GM21381 (cell line): ENCODE data around the gene CFL1.
"Not testable (repeated sequence)": the region's sequence is repeated elsewhere in the genome, so short reads cannot be mapped to it uniquely, and the experiment has no call there.

Experiments used
- ATAC-seq: cut with Tn5 transposase; IDR thresholded peaks from one replicate; pipeline ENCODE4 v1.9.1; 2021; ENCODE audit warnings: mild to moderate bottlenecking, moderate library complexity; ENCODE audit not compliant: unreplicated experiment

CFL1 gene

DNA sequence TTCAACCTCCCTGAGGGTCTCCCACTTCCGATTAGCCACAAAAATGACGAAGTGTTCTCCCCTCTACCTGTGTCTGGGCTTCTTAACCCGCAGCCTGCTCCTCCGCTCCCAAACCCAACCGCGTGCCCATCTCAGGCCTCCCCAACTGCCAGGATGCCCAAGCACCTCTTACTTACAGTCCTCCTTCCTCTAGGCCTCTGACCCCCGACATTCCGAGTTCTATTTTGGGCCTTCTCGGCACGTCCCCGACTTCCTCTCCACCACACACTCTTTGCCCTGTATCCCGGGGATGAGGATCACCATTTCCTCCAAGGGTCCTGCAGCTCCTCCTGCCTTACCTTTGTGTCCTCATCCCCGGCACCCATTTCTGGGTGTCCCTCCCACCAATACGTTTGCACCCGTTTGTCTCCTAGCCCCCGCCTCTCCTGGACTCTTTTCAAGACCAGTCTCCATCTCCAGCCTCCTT, 1.9 kb upstream of the CFL1 start:
- ATAC-seq = no peak

DNA sequence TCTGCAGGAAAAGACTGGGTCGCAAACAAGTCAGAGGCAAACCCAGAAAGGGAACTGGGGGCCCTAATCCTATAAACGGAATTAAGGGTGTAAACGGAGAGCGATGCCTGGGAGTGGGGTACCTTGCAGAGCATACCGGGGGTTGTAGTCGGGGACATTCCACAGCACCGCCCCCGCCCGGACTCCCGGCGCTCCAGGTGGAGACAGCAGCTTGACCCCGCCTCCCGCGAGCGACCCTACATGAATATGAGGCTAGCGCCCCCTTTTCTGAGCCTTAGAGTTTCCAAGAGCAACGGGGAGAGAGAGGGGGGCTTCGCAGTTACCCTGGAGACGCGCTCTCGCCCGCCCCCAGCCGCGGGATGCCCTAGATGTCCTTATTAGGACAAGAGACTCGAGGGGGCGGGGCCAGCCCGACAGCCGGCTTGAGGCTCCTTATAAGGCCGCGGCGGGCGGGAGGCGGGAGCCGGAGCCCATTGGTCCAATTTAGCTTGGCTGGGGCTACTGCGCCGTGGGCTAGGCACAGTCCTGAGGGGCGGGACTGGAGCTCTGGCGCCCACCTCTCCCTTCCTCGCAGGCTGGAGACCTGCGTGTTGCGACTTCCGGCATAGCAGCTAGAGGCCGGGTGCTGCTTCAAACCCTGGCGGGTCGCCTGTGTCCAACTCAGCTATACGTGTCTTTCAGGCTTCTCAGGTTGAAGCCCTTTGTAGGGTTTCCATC, 1.3 kb upstream of the CFL1 start:
- peak; percentile 49 for ATAC-seq

DNA sequence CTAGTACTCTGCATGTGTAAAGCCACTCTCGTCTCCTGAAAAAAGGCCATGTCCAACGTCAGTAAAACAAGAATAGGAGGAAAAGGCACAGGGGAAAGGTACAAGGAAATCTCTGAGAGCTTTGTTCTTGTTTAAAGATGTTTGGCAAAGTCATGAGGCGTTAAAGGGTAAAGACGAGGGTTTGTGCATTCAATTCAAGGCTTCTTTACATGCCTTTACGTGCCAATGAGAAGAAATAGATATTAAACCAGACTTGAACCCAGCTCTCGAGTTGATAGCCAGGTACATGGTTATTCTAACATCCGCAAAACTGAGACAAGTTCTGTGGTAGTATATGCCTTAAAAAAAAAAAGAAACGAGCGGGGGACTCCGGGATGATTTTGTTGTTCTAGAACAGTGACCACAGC, 704 bp upstream of the CFL1 start:
- ATAC-seq = no peak

DNA sequence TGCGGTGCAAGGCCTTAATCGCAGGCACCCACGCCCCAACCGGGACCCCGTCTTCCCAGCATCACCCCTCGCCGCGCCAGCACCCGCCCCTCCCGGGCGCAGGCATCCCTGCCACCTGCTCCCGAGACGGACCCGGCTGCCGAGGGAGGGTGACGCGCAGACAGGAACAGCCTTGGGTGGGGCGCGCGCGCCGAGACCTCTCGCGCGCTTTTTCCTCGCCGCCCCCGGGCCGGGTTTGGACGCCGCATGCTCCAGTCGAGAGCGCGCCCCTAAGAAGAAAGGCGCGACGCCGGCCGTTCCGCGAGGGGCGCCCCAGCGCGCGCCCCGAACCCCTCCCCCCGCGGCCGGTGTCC, 504 bp downstream of the CFL1 start:
- ATAC-seq = peak; percentile 2

- ATAC-seq = peak; percentile 31
Measured at GRCh38 chr11:65856689-65857499, 1.1 kb downstream of the CFL1 start.

DNA sequence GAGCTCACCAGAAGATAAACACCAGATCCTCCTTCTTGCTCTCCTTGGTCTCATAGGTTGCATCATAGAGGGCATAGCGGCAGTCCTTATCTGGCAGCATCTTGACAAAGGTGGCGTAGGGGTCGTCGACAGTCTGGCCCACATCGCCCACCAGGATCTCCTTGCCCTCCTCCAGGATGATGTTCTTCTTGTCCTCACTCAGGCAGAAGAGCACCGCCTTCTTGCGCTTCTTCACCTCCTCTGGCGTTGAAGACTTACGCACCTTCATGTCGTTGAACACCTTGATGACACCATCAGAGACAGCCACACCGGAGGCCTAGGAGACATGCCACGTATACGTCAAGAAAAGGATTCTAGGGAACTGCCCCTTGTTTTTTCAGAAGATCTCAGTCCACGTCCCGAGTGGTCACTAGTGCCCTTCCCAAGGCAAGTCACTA, 2.0 kb downstream of the CFL1 start:
- ATAC-seq = no peak

GRCh38 chr11:65854852-65855837, 2.8 kb downstream of the CFL1 start:
- no peak for ATAC-seq

- ATAC-seq = no peak
Measured at GRCh38 chr11:65854161-65854592, 3.8 kb downstream of the CFL1 start.

DNA sequence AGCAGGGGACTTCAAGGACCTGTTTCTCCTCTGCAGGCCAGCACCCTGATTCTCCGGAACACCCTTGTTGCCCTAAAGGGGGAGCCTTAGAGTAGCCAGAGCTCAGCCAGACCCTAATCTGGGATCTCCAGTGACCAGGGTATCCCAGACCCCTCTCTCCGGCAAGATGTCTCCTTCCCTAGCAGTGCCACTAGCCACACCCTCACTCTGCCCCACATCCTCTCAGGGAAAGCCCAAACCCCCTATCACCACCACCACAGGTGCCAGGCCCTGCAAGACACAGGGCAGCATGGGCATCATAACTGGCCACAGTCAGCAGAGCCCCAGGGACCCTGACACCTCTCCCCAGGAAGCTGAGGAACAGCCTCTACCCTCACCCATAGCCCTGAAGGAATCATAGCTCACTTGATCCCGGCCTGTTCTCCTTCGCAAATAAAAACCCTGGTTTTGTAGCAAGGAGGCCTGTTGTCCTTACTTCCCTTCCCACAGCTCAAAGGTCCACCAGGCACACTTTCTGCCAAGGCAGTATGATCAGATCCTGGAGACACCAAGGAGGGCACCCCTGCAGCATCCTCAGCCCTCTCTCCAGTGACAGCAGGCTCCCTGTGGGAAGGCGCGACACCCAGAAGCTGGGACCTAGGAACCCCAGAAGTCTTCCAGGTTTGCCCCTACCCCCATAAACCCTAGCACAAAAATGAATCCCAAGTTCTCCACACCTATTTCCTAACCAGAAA, 4.6 kb downstream of the CFL1 start:
- no peak for ATAC-seq

- no peak for ATAC-seq
Measured at GRCh38 chr11:65852508-65853245, 5.3 kb downstream of the CFL1 start.

- no peak for ATAC-seq
Measured at GRCh38 chr11:65851811-65852507, 6.0 kb downstream of the CFL1 start.

DNA sequence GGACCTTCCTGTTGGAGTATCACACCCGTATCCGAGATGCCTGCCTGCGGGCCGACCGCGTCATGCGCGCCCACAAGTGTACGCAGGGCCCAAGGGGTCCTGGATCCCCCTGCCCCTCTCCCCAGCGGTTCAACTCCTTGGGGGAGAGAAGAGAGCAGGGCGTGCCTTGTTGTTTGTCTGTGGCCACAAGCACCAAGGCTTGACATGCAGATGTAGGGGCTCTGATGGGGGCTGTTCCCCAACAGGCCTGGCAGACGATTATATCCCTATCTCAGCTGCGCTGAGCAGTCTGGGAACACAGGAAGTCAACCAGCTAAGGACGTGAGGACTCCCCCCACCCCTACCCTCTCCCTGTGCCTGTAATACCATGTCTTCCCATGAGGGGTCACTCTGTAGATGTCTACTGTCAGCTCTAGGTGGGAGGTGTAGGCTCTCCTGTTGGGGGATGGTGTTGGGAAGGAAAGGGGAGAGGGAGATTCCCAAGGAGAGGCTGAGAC, 6.8 kb downstream of the CFL1 start:
- no peak for ATAC-seq

GRCh38 chr11:65850217-65851082, 7.5 kb downstream of the CFL1 start:
- no peak for ATAC-seq

DNA sequence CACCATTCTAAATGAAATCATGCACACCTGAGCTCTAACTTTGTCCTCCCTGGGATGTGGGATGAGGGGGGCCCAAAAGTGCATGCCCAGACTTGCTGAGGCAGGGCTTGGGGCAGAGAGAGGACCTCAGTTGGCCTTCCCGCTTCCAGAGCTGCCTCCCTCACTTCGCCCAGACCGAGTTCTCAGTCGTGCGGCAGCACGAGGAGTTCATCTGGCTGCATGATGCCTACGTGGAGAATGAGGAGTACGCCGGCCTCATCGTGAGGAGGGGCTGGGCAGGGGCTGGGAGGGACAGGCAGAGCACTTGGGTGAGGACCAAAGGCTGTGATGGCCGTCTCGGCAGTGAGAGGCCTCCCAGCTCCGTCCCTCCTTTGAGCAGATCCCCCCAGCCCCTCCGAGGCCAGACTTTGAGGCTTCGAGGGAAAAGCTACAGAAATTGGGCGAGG, 8.2 kb downstream of the CFL1 start:
- ATAC-seq = no peak

DNA sequence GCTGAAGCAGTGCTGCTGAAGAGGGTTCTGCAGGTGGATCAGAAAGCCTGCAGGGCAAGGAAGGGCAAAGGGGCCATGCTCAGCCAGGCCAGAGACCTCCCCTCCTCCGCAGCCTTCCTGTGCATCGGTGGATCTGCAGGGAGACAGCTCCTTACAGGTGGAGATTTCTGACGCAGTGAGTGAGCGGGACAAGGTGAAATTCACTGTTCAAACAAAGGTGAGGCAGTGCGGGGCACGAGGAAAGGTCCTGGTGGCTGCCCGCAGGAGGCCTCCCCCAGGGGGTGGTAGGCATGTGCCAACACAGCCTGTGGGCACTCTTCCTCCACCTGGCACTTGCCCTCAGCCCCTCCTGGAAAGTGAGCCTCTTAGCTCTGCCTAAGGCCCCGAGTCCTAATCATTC, 8.6 kb downstream of the CFL1 start:
- ATAC-seq = no peak

GRCh38 chr11:65848693-65849092, 9.3 kb downstream of the CFL1 start:
- not testable (repeated sequence) for ATAC-seq

- ATAC-seq = no peak
Measured at GRCh38 chr11:65847746-65848145, 10.2 kb downstream of the CFL1 start.
